ENCODE results near the gene CMIP.

- peak; percentile 18; the same call in 1 of the 2 replicates for TF ChIP-seq TARDBP (IDR thresholded peaks at IDR 0.05)
- TF ChIP-seq FOXM1 (IDR thresholded peaks at IDR 0.05; ENCODE audit: borderline replicate concordance), result no peak
- no peak for TF ChIP-seq ELF4 (IDR thresholded peaks at IDR 0.05)
Measured at GRCh38 chr16:81614654-81615359, 170.2 kb downstream of the CMIP start.
